RWPE2 (cell line): ENCODE results near the gene JMJD7.
"Not testable (repeated sequence)": the region's sequence is repeated elsewhere in the genome, so short reads cannot be mapped to it uniquely, and the experiment has no call there.

Experiments
- ATAC-seq: fragments of 200-7000 bp; cut with Tn5 transposase; 3 replicates; pipeline ENCODE4 v1.9.1; 2021; ENCODE audit warnings: low read depth
- DNase-seq: peaks from one replicate; pipeline ENCODE4 v3.0.0-alpha.2; 2020; ENCODE audit warnings: low spot score
- H3K27ac ChIP-seq: fragments of 450-650 bp; 2 replicates; pipeline ENCODE4 v1.5.1; 2017; ENCODE audit warnings: mild to moderate bottlenecking; ENCODE audit not compliant: poor library complexity, severe bottlenecking
- H3K27me3 ChIP-seq: fragments of 250-450 bp; sonication (Bioruptor Pico); 2 replicates; pipeline ENCODE4 v1.5.1; 2021; ENCODE audit warnings: mild to moderate bottlenecking, moderate library complexity; ENCODE audit not compliant: insufficient read depth, poor library complexity, severe bottlenecking
- H3K36me3 ChIP-seq: fragments of 250-450 bp; sonication (Bioruptor Pico); 2 replicates; pipeline ENCODE4 v1.5.1; 2020; ENCODE audit warnings: low read depth, mild to moderate bottlenecking, moderate library complexity
- H3K4me1 ChIP-seq: fragments of 250-450 bp; sonication (Bioruptor Pico); 2 replicates; pipeline ENCODE4 v1.5.1; 2021; ENCODE audit warnings: mild to moderate bottlenecking, moderate library complexity; ENCODE audit not compliant: insufficient read depth, poor library complexity, severe bottlenecking
- H3K4me3 ChIP-seq: fragments of 250-450 bp; sonication (Bioruptor Pico); 2 replicates; pipeline ENCODE4 v1.5.1; 2021; ENCODE audit warnings: mild to moderate bottlenecking, moderate library complexity; ENCODE audit not compliant: severe bottlenecking
- H3K9me3 ChIP-seq: fragments of 250-450 bp; sonication (Bioruptor Pico); 2 replicates; pipeline ENCODE4 v1.5.1; 2021; ENCODE audit warnings: mild to moderate bottlenecking, moderate library complexity; ENCODE audit not compliant: severe bottlenecking
- CTCF ChIP-seq: fragments of 450-650 bp; IDR thresholded peaks from one replicate; pipeline ENCODE4 v1.5.1; 2017; ENCODE audit warnings: mild to moderate bottlenecking, moderate library complexity; ENCODE audit not compliant: poor library complexity, severe bottlenecking

Gene JMJD7

GRCh38 chr15:41825572-41826535 lies 2.0 kb upstream of the JMJD7 start:
- peaks cover 34% of the 10 kb centered on the region for H3K36me3 ChIP-seq
- ATAC-seq: no peak

GRCh38 chr15:41827290-41827879 lies 507 bp upstream of the JMJD7 start:
- Histone ChIP-seq H3K9me3 (no peaks in the 10 kb centered on the region), H3K4me1 (peaks cover 24% of the 10 kb centered on the region), H3K36me3 (peaks cover 31% of the 10 kb centered on the region), H3K27ac (peak overlapping the region; percentile 53), H3K27me3 (no peaks in the 10 kb centered on the region), H3K4me3 (peak overlapping the region; percentile 78)
- no peak for DNase-seq
- TF ChIP-seq CTCF: no peak
- ATAC-seq: peak; percentile 1; the same call in 2 of the 3 replicates

More at GRCh38 chr15:41825572-41826535, 2.0 kb upstream of the JMJD7 start:
- peak overlapping the region; percentile 53 for H3K27ac ChIP-seq
- H3K9me3 ChIP-seq: no peaks in the 10 kb centered on the region
- H3K4me3 ChIP-seq: no peak overlapping the region
- no peaks in the 10 kb centered on the region for H3K27me3 ChIP-seq
- DNase-seq: no peak
- no peak for TF ChIP-seq CTCF
- peaks cover 19% of the 10 kb centered on the region for H3K4me1 ChIP-seq

- peaks cover 19% of the 10 kb centered on the region for H3K36me3 ChIP-seq
- H3K9me3 ChIP-seq: no peaks in the 10 kb centered on the region
- no peak for TF ChIP-seq CTCF
- H3K27me3 ChIP-seq: no peaks in the 10 kb centered on the region
- peak overlapping the region; percentile 53 for H3K27ac ChIP-seq
- ATAC-seq: peak; percentile 1; the same call in 2 of the 3 replicates
- peak overlapping the region; percentile 78 for H3K4me3 ChIP-seq
- no peak for DNase-seq
- H3K4me1 ChIP-seq: peaks cover 37% of the 10 kb centered on the region
These were observed 882 bp downstream of the JMJD7 start for GRCh38 chr15:41828807-41829141.

- no peak for ATAC-seq
- H3K27ac ChIP-seq: peak overlapping the region; percentile 53
- TF ChIP-seq CTCF: no peak
These were observed 2.2 kb downstream of the JMJD7 start for GRCh38 chr15:41829959-41830646.

GRCh38 chr15:41831291-41831690 lies 3.4 kb downstream of the JMJD7 start:
- ATAC-seq, H3K27me3 ChIP-seq, DNase-seq, H3K9me3 ChIP-seq, H3K4me3 ChIP-seq: not testable (repeated sequence)
- H3K36me3 ChIP-seq: peaks cover 12% of the 10 kb centered on the region
- H3K4me1 ChIP-seq: peaks cover 38% of the 10 kb centered on the region
- H3K27ac ChIP-seq: peak overlapping the region; percentile 80

More at GRCh38 chr15:41829959-41830646, 2.2 kb downstream of the JMJD7 start:
- Histone ChIP-seq H3K9me3 (no peaks in the 10 kb centered on the region), H3K27me3 (no peaks in the 10 kb centered on the region), H3K4me3 (no peak overlapping the region), H3K4me1 (peaks cover 38% of the 10 kb centered on the region), H3K36me3 (peaks cover 12% of the 10 kb centered on the region)
- no peak for DNase-seq
